VCaP (cell line): ENCODE measurements around the gene FCN2.

Source experiments
- H3K27ac ChIP-seq: fragments of 450-650 bp; 2 replicates; pipeline ENCODE4 v1.5.1; 2017
- CTCF ChIP-seq: fragments of 450-650 bp; conservative IDR thresholded peaks from 2 replicates; pipeline ENCODE4 v1.5.1; 2017; ENCODE audit warnings: mild to moderate bottlenecking, moderate library complexity

Gene FCN2

GRCh38 chr9:134841180-134841904, 39.3 kb upstream of the FCN2 start:
- H3K27ac ChIP-seq: no peak overlapping the region
- no peak for TF ChIP-seq CTCF

GRCh38 chr9:134842321-134842720, 38.3 kb upstream of the FCN2 start:
- no peak overlapping the region for H3K27ac ChIP-seq
- no peak for TF ChIP-seq CTCF

- TF ChIP-seq CTCF: no peak
Observed at GRCh38 chr9:134843740-134844139, 36.9 kb upstream of the FCN2 start.

GRCh38 chr9:134844821-134845220, 35.8 kb upstream of the FCN2 start:
- no peak overlapping the region for H3K27ac ChIP-seq
- no peak for TF ChIP-seq CTCF

More at GRCh38 chr9:134843740-134844139, 36.9 kb upstream of the FCN2 start:
- peak overlapping the region; percentile 43 for H3K27ac ChIP-seq

- TF ChIP-seq CTCF: no peak
- no peak overlapping the region for H3K27ac ChIP-seq
Observed at GRCh38 chr9:134846187-134846586, 34.4 kb upstream of the FCN2 start.

- TF ChIP-seq CTCF: no peak
- no peak overlapping the region for H3K27ac ChIP-seq
Observed at GRCh38 chr9:134846699-134847098, 33.9 kb upstream of the FCN2 start.

GRCh38 chr9:134847138-134847537, 33.5 kb upstream of the FCN2 start:
- TF ChIP-seq CTCF: no peak
- no peak overlapping the region for H3K27ac ChIP-seq
